H1 (cell line): ENCODE data around the gene RBM17. TPM values are rescaled to one million over a fixed set of nuclear protein-coding genes. Genes with fewer than 3 reads are reported as not detected.

ENCODE experiments used
- CTCF ChIA-PET: fragments of 300-600 bp; sonication (Branson Sonifier 250); formaldehyde crosslinking; loops from one replicate; lab custom pipeline; 2021; ENCODE audit not compliant: partially characterized antibody; lab: Charles Lee
- POLR2A ChIA-PET: fragments of 300-600 bp; sonication (Branson Sonifier 250); formaldehyde crosslinking; loops from one replicate; lab custom pipeline; 2021; ENCODE audit warnings: inconsistent platforms; ENCODE audit not compliant: partially characterized antibody; lab: Charles Lee
- DNase-seq, 2 experiments: peaks; one replicate each; pipeline versions ENCODE4 v3.0.0 to v3.0.0-alpha.2; 2010 to 2022; ENCODE audit warnings: low spot score in 2 of 2, low read depth in 1 of 2, mixed read lengths in 1 of 2
- FAIRE-seq: peaks from 2 replicates; lab custom pipeline; 2011; peaks lifted over from hg19 to GRCh38; lab: Jason Lieb, UNC
- H2AFZ ChIP-seq: 2 replicates; pipeline ENCODE4 v1.8.1; 2012; ENCODE audit warnings: low read length, inconsistent platforms
- H2AK5ac ChIP-seq: 2 replicates; pipeline ENCODE4 v1.6.1; 2013; ENCODE audit warnings: low read depth, low read length
- H2BK120ac ChIP-seq: replicated peaks from 2 replicates; pipeline ENCODE3; 2013; ENCODE audit warnings: low read depth, low read length, inconsistent platforms
- H2BK12ac ChIP-seq: 2 replicates; pipeline ENCODE4 v1.6.1; 2013; ENCODE audit warnings: low read depth, low read length
- H2BK15ac ChIP-seq: 2 replicates; pipeline ENCODE4 v1.6.1; 2013; ENCODE audit warnings: low read length
- H2BK20ac ChIP-seq: 2 replicates; pipeline ENCODE4 v1.6.1; 2013; ENCODE audit warnings: low read length
- H2BK5ac ChIP-seq: 2 replicates; pipeline ENCODE4 v1.6.1; 2013; ENCODE audit warnings: low read depth, low read length
- H3K14ac ChIP-seq: 2 replicates; pipeline ENCODE4 v1.6.1; 2013; ENCODE audit warnings: inconsistent platforms; ENCODE audit not compliant: insufficient read length
- H3K18ac ChIP-seq: 2 replicates; pipeline ENCODE4 v1.6.1; 2013; ENCODE audit warnings: low read length; ENCODE audit errors: extremely low read depth
- H3K23ac ChIP-seq: 2 replicates; pipeline ENCODE4 v1.6.1; 2013; ENCODE audit warnings: inconsistent platforms; ENCODE audit not compliant: insufficient read length
- H3K23me2 ChIP-seq: 2 replicates; pipeline ENCODE4 v1.6.1; 2013; ENCODE audit warnings: low read depth, low read length
- H3K27ac ChIP-seq: 2 replicates; pipeline ENCODE4 v1.6.1; 2011; ENCODE audit warnings: low read depth, low read length, inconsistent platforms
- H3K27me3 ChIP-seq, 4 experiments: replicated peaks in 1 of 4; 1 replicate in 1 of 4; 2 replicates in 3 of 4; pipeline versions ENCODE4 v1.6.1 to v1.8.1; 2011 to 2013; ENCODE audit warnings: low read length in 3 of 4, mild to moderate bottlenecking in 3 of 4, inconsistent platforms in 2 of 4, mixed read lengths in 2 of 4, moderate library complexity in 1 of 4; ENCODE audit not compliant: control insufficient read depth in 3 of 4, insufficient read depth in 3 of 4; ENCODE audit errors: extremely low read depth in 1 of 4
- H3K36me3 ChIP-seq, 4 experiments: 2 replicates each; pipeline versions ENCODE4 v1.6.1 to v1.8.1; 2011 to 2013; ENCODE audit warnings: mild to moderate bottlenecking in 4 of 4, low read length in 3 of 4, moderate library complexity in 2 of 4, control low read depth in 1 of 4, inconsistent platforms in 1 of 4; ENCODE audit not compliant: insufficient read depth in 4 of 4, control insufficient read depth in 2 of 4
- H3K4ac ChIP-seq: replicated peaks from 2 replicates; pipeline ENCODE3; 2013; ENCODE audit warnings: low read length, low read depth, mixed read lengths, inconsistent platforms; ENCODE audit not compliant: insufficient read length
- H3K4me1 ChIP-seq, 4 experiments: replicated peaks in 1 of 4; 1 replicate in 1 of 4; 2 replicates in 3 of 4; pipeline versions ENCODE4 v1.6.1 to v1.8.1; 2011 to 2013; ENCODE audit warnings: low read length in 3 of 4, inconsistent platforms in 2 of 4, mixed read lengths in 1 of 4; ENCODE audit not compliant: insufficient read depth in 4 of 4, control insufficient read depth in 3 of 4
- H3K4me2 ChIP-seq, 2 experiments: 2 replicates each; pipeline versions ENCODE4 v1.6.1 to v1.8.1; 2011 to 2013; ENCODE audit warnings: low read depth in 2 of 2, low read length in 2 of 2, control low read depth in 1 of 2, inconsistent platforms in 1 of 2, mild to moderate bottlenecking in 1 of 2; ENCODE audit not compliant: insufficient read depth in 1 of 2
- H3K4me3 ChIP-seq, 4 experiments: fragments of 200-600, 300-600 bp in 1 of 4; sonication (generic), shearing (Covaris generic), sonication (Bioruptor Twin) in 1 of 4; 2 replicates each; pipeline versions ENCODE4 v1.5.1 to v1.8.1; 2011 to 2016; ENCODE audit warnings: low read length in 4 of 4, low read depth in 3 of 4, control low read depth in 2 of 4, inconsistent platforms in 2 of 4, mild to moderate bottlenecking in 2 of 4, mixed read lengths in 1 of 4, moderate library complexity in 1 of 4; ENCODE audit not compliant: insufficient read depth in 2 of 4; ENCODE audit errors: extremely low read depth in 1 of 4
- H3K56ac ChIP-seq: replicated peaks from 2 replicates; pipeline ENCODE3; 2013; ENCODE audit warnings: low read depth, mild to moderate bottlenecking, mixed read lengths, low read length, inconsistent platforms; ENCODE audit not compliant: insufficient read length
- H3K79me1 ChIP-seq: 2 replicates; pipeline ENCODE4 v1.6.1; 2013; ENCODE audit warnings: low read depth, low read length, control low read depth
- H3K79me2 ChIP-seq, 2 experiments: 2 replicates each; pipeline versions ENCODE4 v1.6.1 to v1.8.1; 2012 to 2013; ENCODE audit warnings: low read length in 2 of 2, mild to moderate bottlenecking in 2 of 2, inconsistent platforms in 1 of 2; ENCODE audit not compliant: insufficient read depth in 2 of 2, control insufficient read depth in 1 of 2
- H3K9ac ChIP-seq, 4 experiments: replicated peaks in 1 of 4; 1 replicate in 1 of 4; 2 replicates in 3 of 4; pipeline versions ENCODE4 v1.6.1 to v1.8.1; 2011 to 2013; ENCODE audit warnings: low read depth in 3 of 4, low read length in 3 of 4, control low read depth in 2 of 4, mild to moderate bottlenecking in 2 of 4, moderate library complexity in 2 of 4, inconsistent platforms in 1 of 4; ENCODE audit errors: extremely low read depth in 1 of 4
- H3K9me3 ChIP-seq, 2 experiments: 2 replicates each; pipeline versions ENCODE4 v1.6.1 to v1.8.1; 2012 to 2013; ENCODE audit warnings: mild to moderate bottlenecking in 2 of 2, moderate library complexity in 2 of 2, control low read depth in 1 of 2, inconsistent platforms in 1 of 2, low read depth in 1 of 2, low read length in 1 of 2, mixed read lengths in 1 of 2; ENCODE audit not compliant: insufficient read depth in 2 of 2
- H4K20me1 ChIP-seq, 2 experiments: replicated peaks in 1 of 2; 2 replicates each; pipeline versions ENCODE3 to v1.8.1; 2011 to 2013; ENCODE audit warnings: inconsistent platforms in 2 of 2, low read length in 2 of 2, mild to moderate bottlenecking in 1 of 2; ENCODE audit not compliant: insufficient read depth in 2 of 2, control insufficient read depth in 1 of 2
- H4K5ac ChIP-seq: 2 replicates; pipeline ENCODE4 v1.6.1; 2013; ENCODE audit warnings: low read length, low read depth, mixed read lengths, inconsistent platforms; ENCODE audit not compliant: insufficient read length
- H4K8ac ChIP-seq: 2 replicates; pipeline ENCODE4 v1.8.0; 2013; ENCODE audit warnings: mild to moderate bottlenecking, moderate library complexity, low read length, inconsistent platforms; ENCODE audit not compliant: insufficient read depth; ENCODE audit errors: extremely low read depth
- H4K91ac ChIP-seq: replicated peaks from 2 replicates; pipeline ENCODE3; 2013; ENCODE audit warnings: low read length, mixed read lengths, inconsistent platforms; ENCODE audit not compliant: insufficient read length
- ATF2 ChIP-seq: IDR thresholded peaks from 2 replicates; pipeline ENCODE4 v1.6.1; 2012; ENCODE audit warnings: low read length, inconsistent platforms
- BACH1 ChIP-seq: IDR thresholded peaks from 2 replicates; pipeline ENCODE4 v1.6.1; 2012; ENCODE audit warnings: low read length, improper control_type of control experiment
- FOSL1 ChIP-seq: IDR thresholded peaks from 2 replicates; pipeline ENCODE4 v1.6.1; 2011; ENCODE audit warnings: mild to moderate bottlenecking, low read depth, low read length, moderate library complexity; ENCODE audit not compliant: insufficient read depth
- GTF2F1 ChIP-seq: IDR thresholded peaks from 2 replicates; pipeline ENCODE4 v1.6.1; 2012; ENCODE audit warnings: low read depth, low read length, improper control_type of control experiment, borderline replicate concordance
- HDAC2 ChIP-seq, 2 experiments: fragments of 300-600 bp in 1 of 2; sonication (generic) in 1 of 2; IDR thresholded peaks; 2 replicates each; pipeline ENCODE4 v1.6.1; 2011 to 2012; ENCODE audit warnings: low read depth in 2 of 2, low read length in 2 of 2, mild to moderate bottlenecking in 2 of 2, moderate library complexity in 2 of 2, borderline replicate concordance in 1 of 2, inconsistent platforms in 1 of 2
- MAFK ChIP-seq: IDR thresholded peaks from 2 replicates; pipeline ENCODE4 v1.6.1; 2012; ENCODE audit warnings: low read depth, mild to moderate bottlenecking, improper control_type of control experiment, low read length
- MAX ChIP-seq: IDR thresholded peaks from 2 replicates; pipeline ENCODE4 v1.6.1; 2012; ENCODE audit warnings: inconsistent platforms
- NANOG ChIP-seq: IDR thresholded peaks from 2 replicates; pipeline ENCODE4 v1.6.1; 2011; ENCODE audit warnings: low read length, low read depth, mild to moderate bottlenecking, inconsistent platforms; ENCODE audit not compliant: insufficient read depth, poor library complexity, severe bottlenecking
- POLR2AphosphoS5 ChIP-seq: IDR thresholded peaks from 2 replicates; pipeline ENCODE4 v1.6.1; 2011; ENCODE audit warnings: low read depth, low read length
- RFX5 ChIP-seq: IDR thresholded peaks from 2 replicates; pipeline ENCODE4 v1.6.1; 2011; ENCODE audit warnings: low read depth, low read length, improper control_type of control experiment, borderline replicate concordance
- SAP30 ChIP-seq: fragments of 300-600 bp; sonication (generic); IDR thresholded peaks from 2 replicates; pipeline ENCODE4 v1.7.1; 2012; ENCODE audit warnings: low read length, moderate library complexity, mild to moderate bottlenecking, inconsistent platforms; ENCODE audit not compliant: insufficient read depth, insufficient replicate concordance
- TEAD4 ChIP-seq: IDR thresholded peaks from 2 replicates; pipeline ENCODE4 v1.6.1; 2012; ENCODE audit warnings: low read depth, low read length, inconsistent platforms, mixed read lengths
- WGBS, 2 experiments: shearing (Covaris generic) in 1 of 2; methylation state at CpG; one replicate each; pipeline versions ENCODE4 v1.1.6 to v1.1.7; 2013 to 2015; ENCODE audit warnings: low lambda C conversion rate in 2 of 2, mixed read lengths in 2 of 2, inconsistent platforms in 1 of 2, low coverage in 1 of 2, missing lambda C conversion rate in 1 of 2; ENCODE audit not compliant: insufficient replicate concordance in 2 of 2, insufficient coverage in 1 of 2, insufficient read length in 1 of 2; ENCODE audit errors: extremely low coverage in 1 of 2, missing lambda C conversion rate in 1 of 2; 5-methylcytosine and 5-hydroxymethylcytosine counted together
- polyA plus RNA-seq, 7 experiments: library from polyadenylated mRNA; depleted of rRNA in 3 of 7; stranded (reverse) in 5 of 7; unstranded in 2 of 7; fragments of >200 nt in 5 of 7; fragments of 200-250 nt in 2 of 7; gene quantifications; 1 replicate in 5 of 7; 2 replicates in 1 of 7; 4 replicates in 1 of 7; pipeline versions ENCODE4 v1.2.1 to v1.2.3, GENCODE V29; 2011 to 2013; ENCODE audit warnings: missing spikeins in 2 of 7, mixed read lengths in 2 of 7
- total RNA-seq: library from RNA; stranded (reverse); fragmentation: NEBNext Ultra II Directional; extraction: Animal tissue kit (Norgen Biotek cat#: 25700); gene quantifications from 2 replicates; pipeline ENCODE4 v1.2.1, GENCODE V29; 2021

The RBM17 gene
- total and polyA plus RNA-seq, 2 of the 8 experiments (the other 6 are each of a cell fraction or from before 2014, with no cell fraction given): 15.7 to 128 TPM

DNA sequence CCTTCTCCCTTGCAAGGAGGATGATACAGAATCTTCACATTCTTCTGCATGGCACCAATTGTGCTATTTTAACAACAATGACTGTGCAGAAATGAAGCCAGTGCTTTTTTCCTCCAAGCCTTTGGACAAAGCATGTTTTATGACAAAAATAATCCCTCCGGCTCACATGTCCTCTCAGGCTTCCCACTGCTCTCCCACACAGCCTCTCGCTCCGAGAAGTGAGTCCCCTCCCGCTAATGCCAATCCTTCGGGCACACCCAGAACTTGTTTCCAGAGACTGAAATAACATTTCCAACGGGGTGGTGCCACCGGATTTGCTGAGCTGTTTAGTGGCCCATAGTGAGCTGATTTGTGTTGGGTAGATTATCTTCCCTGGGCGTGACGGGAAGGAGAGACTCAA, 35.8 kb downstream of the RBM17 start:
- Histone ChIP-seq H3K27me3 (no peaks in the 10 kb centered on the region), H2AK5ac (no peak overlapping the region), H3K56ac (no peak overlapping the region), H3K27ac (no peak overlapping the region), H3K4me2 (no peak overlapping the region), H4K5ac (no peak overlapping the region), H2BK5ac (no peak overlapping the region), H3K23me2 (no peaks in the 10 kb centered on the region), H2BK12ac (no peak overlapping the region), H4K20me1 (no peaks in the 10 kb centered on the region), H3K23ac (no peak overlapping the region), H3K18ac (no peak overlapping the region), H3K79me2 (no peaks in the 10 kb centered on the region), H3K79me1 (no peaks in the 10 kb centered on the region), H4K91ac (no peak overlapping the region), H3K9me3 (no peaks in the 10 kb centered on the region), H3K4me3 (no peak overlapping the region), H3K14ac (no peak overlapping the region), H2AFZ (no peak overlapping the region), H3K9ac (no peak overlapping the region), H3K36me3 (no peaks in the 10 kb centered on the region; a peak in 1 of 8 replicates), H2BK120ac (no peak overlapping the region), H3K4ac (no peak overlapping the region), H3K4me1 (peaks cover 0 to 5% (median 0%) of the 10 kb centered on the region in 4 experiments; a peak in 3 of 7 replicates), H2BK15ac (no peak overlapping the region), H2BK20ac (no peak overlapping the region), H4K8ac (no peak overlapping the region)
- no peak for FAIRE-seq
- DNase-seq: no peak
- WGBS, 2 experiments: 92% methylated on average over 9 of the region's 9 CpGs; no CpG with 5 or more reads in 1 of the 2 experiments
- POLR2A ChIA-PET: interaction anchor here (1.0 to 2.1 kb wide), 2 partner anchors 12 to 22 kb away, joined by 3 to 5 read pairs; no protein-coding TSS in a partner anchor
- CTCF ChIA-PET: interaction anchor here (0.7 to 2.0 kb wide), 7 partner anchors 12 to 282 kb away, joined by 3 to 5 read pairs (median 3); partner anchors contain the start of gene PFKFB3
- TF ChIP-seq HDAC2 (IDR thresholded peaks at IDR 0.05; ENCODE audit: borderline replicate concordance in 1 of 2, low read depth in 2 of 2, low read length in 2 of 2): no peak
- no peak for TF ChIP-seq TEAD4
- TF ChIP-seq GTF2F1: no peak
- no peak for TF ChIP-seq POLR2AphosphoS5
- TF ChIP-seq NANOG: no peak
- TF ChIP-seq BACH1: no peak
- no peak for TF ChIP-seq RFX5
- TF ChIP-seq MAX: no peak
- no peak for TF ChIP-seq ATF2
- no peak for TF ChIP-seq MAFK
- no peak for TF ChIP-seq SAP30
- TF ChIP-seq FOSL1: no peak
